HG03060 (cell line): ENCODE measurements around the gene MGAT5B.
"Not testable (repeated sequence)": the region's sequence is repeated elsewhere in the genome, so short reads cannot be mapped to it uniquely, and the experiment has no call there.

ENCODE experiments used
- ATAC-seq: cut with Tn5 transposase; IDR thresholded peaks from one replicate; pipeline ENCODE4 v1.9.1; 2021; ENCODE audit warnings: low read depth, moderate number of reproducible peaks; ENCODE audit not compliant: unreplicated experiment

Gene MGAT5B

GRCh38 chr17:76844846-76845245, 23.4 kb upstream of the MGAT5B start:
- no peak for ATAC-seq

GRCh38 chr17:76845541-76846017, 22.6 kb upstream of the MGAT5B start:
- no peak for ATAC-seq

DNA sequence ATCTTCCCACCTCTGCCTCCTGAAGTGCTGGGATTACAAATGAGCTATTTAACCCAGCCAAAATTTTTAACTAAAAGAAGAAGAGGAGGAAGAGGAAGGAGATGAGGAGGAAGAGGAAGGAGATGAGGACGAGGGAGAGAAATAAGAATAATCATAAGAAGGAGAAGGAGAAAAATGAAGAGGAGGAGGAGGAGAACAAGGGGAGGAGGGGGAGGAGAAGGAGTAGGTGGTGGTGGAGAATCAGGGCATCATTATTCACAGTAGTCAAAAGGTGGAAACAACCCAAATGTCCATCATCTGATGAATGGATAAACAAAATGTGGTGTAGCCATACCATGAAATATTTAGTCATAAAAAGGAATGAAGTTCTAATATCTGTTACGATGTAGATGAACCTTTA, 21.2 kb upstream of the MGAT5B start:
- no peak for ATAC-seq

- ATAC-seq: no peak
These were observed 19.5 kb upstream of the MGAT5B start for GRCh38 chr17:76848670-76849069.

DNA sequence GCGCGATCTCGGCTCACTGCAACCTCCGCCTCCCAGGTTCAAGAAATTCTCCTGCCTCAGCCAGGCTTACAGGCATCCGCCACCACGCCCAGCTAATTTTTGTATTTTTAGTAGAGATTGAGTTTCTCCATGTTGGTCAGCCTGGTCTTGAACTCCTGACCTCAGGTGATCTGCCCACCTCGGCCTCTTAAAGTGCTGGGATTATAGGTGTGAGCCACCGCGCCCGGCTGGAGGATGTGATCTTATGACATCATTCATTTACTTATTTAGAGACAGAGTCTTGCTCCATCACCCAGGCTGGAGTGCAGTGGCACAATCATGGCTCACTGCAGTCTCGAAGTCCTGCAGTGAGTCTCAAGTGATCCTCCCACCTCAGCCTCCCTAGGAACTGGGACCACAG, 19.0 kb upstream of the MGAT5B start:
- ATAC-seq: not testable (repeated sequence)

GRCh38 chr17:76852843-76853242, 15.4 kb upstream of the MGAT5B start:
- no peak for ATAC-seq

GRCh38 chr17:76855105-76855504, 13.1 kb upstream of the MGAT5B start:
- no peak for ATAC-seq

GRCh38 chr17:76862079-76862478, 6.1 kb upstream of the MGAT5B start:
- no peak for ATAC-seq

GRCh38 chr17:76862494-76862893, 5.7 kb upstream of the MGAT5B start:
- no peak for ATAC-seq

- ATAC-seq: no peak
These were observed 4.2 kb upstream of the MGAT5B start for GRCh38 chr17:76864024-76864423.

- no peak for ATAC-seq
These were observed 3.0 kb upstream of the MGAT5B start for GRCh38 chr17:76865174-76865573.

- no peak for ATAC-seq
These were observed 2.0 kb upstream of the MGAT5B start for GRCh38 chr17:76866203-76866602.

DNA sequence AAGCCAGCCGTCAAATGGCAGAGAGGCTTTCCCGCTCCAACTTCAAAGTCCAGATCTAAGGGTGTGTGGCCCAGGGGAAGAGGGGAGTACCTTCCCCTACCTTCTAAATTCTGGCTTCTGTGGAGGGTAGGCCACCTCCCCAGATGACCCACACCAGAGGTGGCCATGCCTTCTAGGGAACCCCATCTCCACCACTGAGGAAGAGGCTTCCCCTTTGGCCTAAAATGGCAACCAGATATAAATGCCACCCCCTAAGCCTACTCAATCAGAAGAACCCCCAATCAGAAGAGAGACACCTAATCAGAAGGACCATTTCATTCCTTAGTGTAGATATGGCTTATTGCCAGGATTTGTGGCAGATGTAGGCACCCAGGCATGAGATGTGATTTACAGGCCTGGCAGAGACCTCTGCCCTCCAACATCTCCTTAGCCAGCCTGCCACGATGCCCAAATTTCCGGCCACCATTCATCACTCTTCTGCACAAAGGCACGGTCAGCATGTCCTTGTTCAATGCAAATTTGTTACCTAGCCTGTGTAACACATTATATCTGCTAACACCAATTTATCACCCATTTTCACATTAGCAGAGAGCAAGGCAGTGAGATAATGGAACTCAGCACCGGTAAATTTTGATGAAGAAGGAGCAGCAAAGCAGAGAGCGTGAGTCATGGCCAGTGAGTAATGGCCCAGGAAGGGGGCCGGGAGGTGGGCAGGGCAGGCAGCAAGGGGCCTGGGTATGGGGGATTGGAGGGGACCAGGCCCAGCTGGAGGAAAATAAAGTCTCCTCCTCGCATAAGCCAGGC, 1.2 kb upstream of the MGAT5B start:
- no peak for ATAC-seq

DNA sequence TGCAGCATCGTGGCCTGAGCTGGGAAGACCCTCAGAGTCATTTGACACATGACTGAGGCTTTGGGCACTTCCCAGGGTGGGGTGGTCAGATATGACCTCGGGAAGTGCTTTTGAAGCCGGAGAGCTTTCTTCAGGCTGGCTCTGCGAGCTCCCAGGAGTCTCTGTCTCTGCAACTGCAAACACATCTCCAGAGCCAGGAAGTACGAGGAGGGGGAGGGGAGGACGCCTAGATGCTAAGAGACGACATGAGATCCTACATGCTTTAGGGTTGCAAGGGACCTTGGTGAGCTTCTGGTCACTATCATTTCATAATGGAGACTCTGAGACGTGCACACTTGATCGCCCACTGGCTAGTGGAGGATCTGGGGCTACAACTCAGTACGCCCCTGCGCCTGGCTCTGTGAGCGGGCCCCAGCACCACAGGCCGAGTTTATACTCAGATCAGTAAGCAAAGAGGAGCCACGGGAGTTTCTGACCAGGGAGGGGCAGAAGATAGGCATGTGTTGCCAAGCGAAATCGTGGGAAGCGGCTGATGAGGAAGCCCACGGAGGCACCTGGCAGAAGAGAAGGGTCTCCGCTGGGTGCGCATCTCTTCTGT, 527 bp upstream of the MGAT5B start:
- ATAC-seq: no peak

- no peak for ATAC-seq
These were observed 678 bp downstream of the MGAT5B start for GRCh38 chr17:76868669-76869495.

DNA sequence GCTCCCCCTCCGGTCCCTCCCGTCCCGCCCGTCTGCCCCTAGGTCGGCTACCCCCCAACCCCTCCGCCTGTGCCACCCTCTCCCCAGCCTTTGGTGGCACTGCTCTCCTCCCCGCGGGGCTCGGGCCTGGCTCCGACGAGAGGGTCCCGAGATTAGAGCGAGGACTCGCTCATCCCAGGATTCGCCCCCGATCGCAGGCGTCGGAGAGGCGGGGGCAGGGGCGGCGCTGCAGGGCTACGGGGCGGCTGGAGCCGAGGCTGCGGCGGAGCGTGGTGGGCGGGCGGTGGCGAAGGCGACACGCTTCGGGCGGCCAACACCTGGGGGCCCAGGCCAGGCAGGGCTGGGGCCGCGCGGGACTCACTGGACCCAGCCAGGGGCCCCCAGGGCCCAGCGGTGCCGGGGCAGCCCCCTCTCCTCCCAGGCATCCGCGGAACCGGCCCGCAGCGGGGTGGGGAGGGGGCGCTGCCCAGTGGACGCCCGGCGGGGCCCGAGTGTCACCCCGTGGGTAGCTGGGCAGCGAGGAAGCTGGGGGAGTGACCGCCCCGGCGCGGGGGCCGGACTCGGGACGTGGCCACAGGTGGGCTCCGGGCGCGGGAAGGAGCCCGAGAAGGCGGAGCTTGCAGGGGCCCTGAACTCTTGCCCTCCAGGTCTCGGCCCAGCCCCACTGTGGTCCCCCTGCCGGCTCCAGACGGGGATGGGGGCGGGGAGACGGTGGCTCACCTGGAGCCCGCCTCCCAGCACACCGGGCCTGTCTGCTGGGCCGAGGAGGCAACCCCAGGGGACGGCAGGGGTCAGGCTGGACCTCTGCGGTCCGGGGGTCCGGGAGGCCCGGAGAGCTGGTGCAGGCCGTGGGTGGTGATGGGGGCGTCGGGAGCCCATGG, 1.5 kb downstream of the MGAT5B start:
- ATAC-seq: no peak

GRCh38 chr17:76870377-76870714, 2.1 kb downstream of the MGAT5B start:
- ATAC-seq: no peak

DNA sequence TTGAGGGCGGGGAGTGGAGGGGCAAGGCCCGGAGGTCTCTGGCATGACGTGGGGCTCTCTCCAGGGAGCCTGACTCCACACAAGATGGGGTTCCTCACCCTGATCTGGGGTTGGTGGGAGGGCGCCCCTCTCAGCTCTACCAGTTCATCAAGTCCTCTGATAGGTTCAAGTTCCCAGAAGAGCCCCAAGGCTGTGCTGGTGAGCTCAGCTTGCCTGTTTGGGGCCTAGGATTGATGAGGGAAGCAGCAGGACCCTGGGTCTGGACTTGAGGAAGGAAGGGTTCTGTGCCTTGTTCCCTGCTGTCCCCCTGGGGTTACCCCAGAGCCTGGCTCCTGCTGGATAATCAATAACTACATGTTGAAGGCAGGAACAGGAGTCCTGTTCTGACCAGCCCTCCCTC, 3.5 kb downstream of the MGAT5B start:
- no peak for ATAC-seq

- ATAC-seq: no peak
These were observed 4.1 kb downstream of the MGAT5B start for GRCh38 chr17:76872221-76872873.

- no peak for ATAC-seq
These were observed 4.6 kb downstream of the MGAT5B start for GRCh38 chr17:76872874-76873221.
